ENCODE data around the gene PRKCB. TPM values are rescaled to one million over a fixed set of nuclear protein-coding genes. Genes with fewer than 3 reads are reported as not detected.

Gene PRKCB
- total RNA-seq, 1 experiment from 2014 or later: not detected

GRCh38 chr16:24152826-24153225, 317.0 kb downstream of the PRKCB start:
- Histone ChIP-seq H2AFZ (ENCODE audit: low read length) (no peak overlapping the region), H3K79me2 (ENCODE audit: low read length) (no peaks in the 10 kb centered on the region), H3K36me3 (ENCODE audit: low read depth, low read length) (no peaks in the 10 kb centered on the region), H3K27ac (ENCODE audit: low read length) (no peak overlapping the region), H3K4me2 (ENCODE audit: low read length) (no peak overlapping the region), H3K4me1 (ENCODE audit: insufficient read depth, low read length) (no peaks in the 10 kb centered on the region), H3F3A (ENCODE audit: low read length, unreplicated experiment) (no peaks in the 10 kb centered on the region), H3K9me2 (replicated peaks; ENCODE audit: low read length) (no peaks in the 10 kb centered on the region), H3K27me3 (ENCODE audit: low read length) (peaks cover 11% of the 10 kb centered on the region), H3K9ac (ENCODE audit: low read length) (no peak overlapping the region), H3K9me3 (ENCODE audit: low read length) (no peaks in the 10 kb centered on the region), H4K20me1 (ENCODE audit: low read length) (no peaks in the 10 kb centered on the region), H3K4me3 (ENCODE audit: low read length) (no peak overlapping the region)
- CTCF ChIA-PET: no interaction called here
- BruUV-seq (replicated peaks): no TSS peak
- POLR2A ChIA-PET (ENCODE audit: unreplicated experiment): no interaction called here
- no peak for DNase-seq
- no peak for ATAC-seq
- TF ChIP-seq EZH2phosphoT487 (IDR thresholded peaks at IDR 0.05; ENCODE audit: borderline replicate concordance, low read length) (no peak), EZH2 (IDR thresholded peaks at IDR 0.05; ENCODE audit: low read length, unreplicated experiment) (no peak), CTCF (conservative IDR thresholded peaks at IDR 0.05; ENCODE audit: low read depth, low read length) (no peak)
- intact Hi-C loops (cut with micrococcal nuclease): no loop called here

GRCh38 chr16:24156777-24157176, 321.0 kb downstream of the PRKCB start:
- H2AFZ ChIP-seq (ENCODE audit: low read length): no peak overlapping the region
- H3K27me3 ChIP-seq (ENCODE audit: low read length): peaks cover 4% of the 10 kb centered on the region; the same call in 1 of the 2 replicates
- DNase-seq (no peak), ATAC-seq (no peak)
- ChIA-PET POLR2A (ENCODE audit: unreplicated experiment) (no interaction called here), CTCF (no interaction called here)
- H3K27ac ChIP-seq (ENCODE audit: low read length): no peak overlapping the region
- H3K9ac ChIP-seq (ENCODE audit: low read length): no peak overlapping the region
- H3K4me1 ChIP-seq (ENCODE audit: insufficient read depth, low read length): no peaks in the 10 kb centered on the region
- no peaks in the 10 kb centered on the region for H3K9me3 ChIP-seq (ENCODE audit: low read length)
- H3K79me2 ChIP-seq (ENCODE audit: low read length): no peaks in the 10 kb centered on the region
- intact Hi-C loops (cut with micrococcal nuclease): no loop called here
- H3K36me3 ChIP-seq (ENCODE audit: low read depth, low read length): no peaks in the 10 kb centered on the region
- TF ChIP-seq CTCF (conservative IDR thresholded peaks at IDR 0.05; ENCODE audit: low read depth, low read length): no peak
- no peaks in the 10 kb centered on the region for H4K20me1 ChIP-seq (ENCODE audit: low read length)
- no peaks in the 10 kb centered on the region for H3K9me2 ChIP-seq (replicated peaks; ENCODE audit: low read length)
- no TSS peak for BruUV-seq (replicated peaks)
- no peaks in the 10 kb centered on the region for H3F3A ChIP-seq (ENCODE audit: low read length, unreplicated experiment)
- no peak overlapping the region for H3K4me3 ChIP-seq (ENCODE audit: low read length)
- H3K4me2 ChIP-seq (ENCODE audit: low read length): no peak overlapping the region

GRCh38 chr16:24163935-24164334, 328.2 kb downstream of the PRKCB start:
- H4K20me1 ChIP-seq (ENCODE audit: low read length): no peaks in the 10 kb centered on the region
- H3K36me3 ChIP-seq (ENCODE audit: low read depth, low read length): no peaks in the 10 kb centered on the region
- H3K9ac ChIP-seq (ENCODE audit: low read length): no peak overlapping the region
- H3K9me2 ChIP-seq (replicated peaks; ENCODE audit: low read length): no peaks in the 10 kb centered on the region
- ChIA-PET CTCF (no interaction called here), POLR2A (ENCODE audit: unreplicated experiment) (no interaction called here)
- no peak overlapping the region for H3K4me2 ChIP-seq (ENCODE audit: low read length)
- DNase-seq (no peak), ATAC-seq (no peak)
- H3K9me3 ChIP-seq (ENCODE audit: low read length): no peaks in the 10 kb centered on the region
- H3K4me3 ChIP-seq (ENCODE audit: low read length): no peak overlapping the region
- no TSS peak for BruUV-seq (replicated peaks)
- no peaks in the 10 kb centered on the region for H3K4me1 ChIP-seq (ENCODE audit: insufficient read depth, low read length)
- no peaks in the 10 kb centered on the region for H3K79me2 ChIP-seq (ENCODE audit: low read length)
- H3K27me3 ChIP-seq (ENCODE audit: low read length): 0 out of 2 replicates have a peak, but pooled peaks cover 8% of the 10 kb centered on the region
- intact Hi-C loops (cut with micrococcal nuclease): no loop called here
- TF ChIP-seq CTCF (conservative IDR thresholded peaks at IDR 0.05; ENCODE audit: low read depth, low read length) (no peak), EZH2phosphoT487 (IDR thresholded peaks at IDR 0.05; ENCODE audit: borderline replicate concordance, low read length) (no peak), EZH2 (IDR thresholded peaks at IDR 0.05; ENCODE audit: low read length, unreplicated experiment) (no peak)
- H3F3A ChIP-seq (ENCODE audit: low read length, unreplicated experiment): no peaks in the 10 kb centered on the region
- no peak overlapping the region for H3K27ac ChIP-seq (ENCODE audit: low read length)
- no peak overlapping the region for H2AFZ ChIP-seq (ENCODE audit: low read length)

All from PC-3 (cell line).